ENCODE data around the gene NPR2. TPM values are rescaled to one million over a fixed set of nuclear protein-coding genes. Genes with fewer than 3 reads are reported as not detected.

The NPR2 gene
- total RNA-seq, 1 experiment from 2014 or later, result 40.5 TPM

DNA sequence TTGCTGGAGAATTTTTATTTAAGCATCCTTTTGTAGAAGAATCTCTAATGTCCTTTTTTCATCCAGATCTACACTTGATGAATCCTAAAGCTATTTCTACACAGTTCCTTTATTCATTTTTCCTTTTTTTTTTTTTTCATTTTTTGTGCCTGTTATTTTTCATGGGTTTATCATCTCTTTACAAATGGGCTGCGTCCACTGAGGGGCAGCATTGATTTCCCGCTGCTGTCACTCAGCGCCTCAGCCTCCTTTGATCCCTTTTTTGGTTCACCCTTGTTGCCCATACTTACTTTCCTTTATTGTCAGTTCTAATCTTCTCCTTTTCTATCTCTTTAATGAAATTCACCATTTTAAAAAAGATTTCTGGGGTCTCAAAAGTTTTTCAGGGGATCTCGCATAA lies 31.6 kb upstream of the NPR2 start:
- Histone ChIP-seq H3K4me1 (peaks cover 5% of the 10 kb centered on the region; the same call in 1 of the 2 replicates), H3K4me3 (ENCODE audit: low read depth, low read length) (no peak overlapping the region), H3K36me3 (ENCODE audit: control insufficient read depth, insufficient read depth, low read length) (no peaks in the 10 kb centered on the region), H3K9me3 (no peaks in the 10 kb centered on the region), H3K27me3 (replicated peaks; ENCODE audit: control insufficient read depth, insufficient read depth, low read length) (no peaks in the 10 kb centered on the region)
- no peaks in the 10 kb centered on the region for H3K9me3 Mint-ChIP-seq (ENCODE audit: unreplicated experiment)
- BruUV-seq (replicated peaks), result no TSS peak
- peaks cover 14% of the 10 kb centered on the region for H3K36me3 Mint-ChIP-seq (ENCODE audit: insufficient read depth, unreplicated experiment)
- H3K27ac Mint-ChIP-seq (ENCODE audit: unreplicated experiment), result no peak overlapping the region
- no peak overlapping the region for H3K4me3 Mint-ChIP-seq (ENCODE audit: unreplicated experiment)
- H3K4me1 Mint-ChIP-seq (ENCODE audit: low read depth, unreplicated experiment), result peaks cover 14% of the 10 kb centered on the region
- intact Hi-C loops (cut with micrococcal nuclease; ENCODE audit: unreplicated experiment), result no loop called here
- ChIA-PET CTCF (no interaction called here), POLR2A (interaction anchor here (0.7 to 1.0 kb wide), 2 partner anchors 14 to 32 kb away, joined by 3 to 4 read pairs; no protein-coding TSS in a partner anchor)
- TF ChIP-seq, protein P1, sequence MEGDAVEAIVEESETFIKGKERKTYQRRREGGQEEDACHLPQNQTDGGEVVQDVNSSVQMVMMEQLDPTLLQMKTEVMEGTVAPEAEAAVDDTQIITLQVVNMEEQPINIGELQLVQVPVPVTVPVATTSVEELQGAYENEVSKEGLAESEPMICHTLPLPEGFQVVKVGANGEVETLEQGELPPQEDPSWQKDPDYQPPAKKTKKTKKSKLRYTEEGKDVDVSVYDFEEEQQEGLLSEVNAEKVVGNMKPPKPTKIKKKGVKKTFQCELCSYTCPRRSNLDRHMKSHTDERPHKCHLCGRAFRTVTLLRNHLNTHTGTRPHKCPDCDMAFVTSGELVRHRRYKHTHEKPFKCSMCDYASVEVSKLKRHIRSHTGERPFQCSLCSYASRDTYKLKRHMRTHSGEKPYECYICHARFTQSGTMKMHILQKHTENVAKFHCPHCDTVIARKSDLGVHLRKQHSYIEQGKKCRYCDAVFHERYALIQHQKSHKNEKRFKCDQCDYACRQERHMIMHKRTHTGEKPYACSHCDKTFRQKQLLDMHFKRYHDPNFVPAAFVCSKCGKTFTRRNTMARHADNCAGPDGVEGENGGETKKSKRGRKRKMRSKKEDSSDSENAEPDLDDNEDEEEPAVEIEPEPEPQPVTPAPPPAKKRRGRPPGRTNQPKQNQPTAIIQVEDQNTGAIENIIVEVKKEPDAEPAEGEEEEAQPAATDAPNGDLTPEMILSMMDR (IDR thresholded peaks at IDR 0.05; ENCODE audit: insufficient read depth in 1 of 2, low read depth in 1 of 2, low read length in 1 of 2, severe bottlenecking in 1 of 2, unreplicated experiment in 1 of 2), result no peak
- no peaks in the 10 kb centered on the region for H3K27me3 Mint-ChIP-seq (ENCODE audit: insufficient read depth, unreplicated experiment)
- DNase-seq, result no peak

DNA sequence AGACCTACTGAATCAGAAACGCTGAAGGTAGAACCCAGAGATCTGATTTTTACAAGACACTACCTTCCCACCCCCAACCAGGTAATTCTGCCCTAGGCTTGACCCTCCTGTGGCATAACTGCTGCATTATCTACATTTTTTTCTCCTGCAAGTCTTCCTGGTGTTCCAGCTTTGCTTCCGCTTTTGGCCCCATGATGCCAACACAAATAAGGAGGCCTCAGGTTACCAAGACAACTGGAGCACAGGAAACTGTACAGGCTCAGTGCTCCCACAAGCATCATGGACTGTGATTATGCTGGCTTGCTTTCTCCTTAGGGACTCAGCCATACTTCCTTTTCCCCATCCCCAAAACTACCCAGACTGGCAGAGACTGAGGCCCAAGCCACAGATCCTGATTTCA lies 30.7 kb upstream of the NPR2 start:
- ChIA-PET CTCF (no interaction called here), POLR2A (interaction anchor here (0.5 to 1.2 kb wide), 2 partner anchors 33 to 272 kb away, joined by 3 to 5 read pairs; no protein-coding TSS in a partner anchor)
- DNase-seq, result no peak
- H3K4me1 ChIP-seq, result peaks cover 5% of the 10 kb centered on the region; the same call in 1 of the 2 replicates
- Mint-ChIP-seq H3K4me1 (ENCODE audit: low read depth, unreplicated experiment) (peaks cover 14% of the 10 kb centered on the region), H3K36me3 (ENCODE audit: insufficient read depth, unreplicated experiment) (peaks cover 14% of the 10 kb centered on the region), H3K27ac (ENCODE audit: unreplicated experiment) (no peak overlapping the region), H3K4me3 (ENCODE audit: unreplicated experiment) (no peak overlapping the region), H3K9me3 (ENCODE audit: unreplicated experiment) (no peaks in the 10 kb centered on the region), H3K27me3 (ENCODE audit: insufficient read depth, unreplicated experiment) (no peaks in the 10 kb centered on the region)
- intact Hi-C loops (cut with micrococcal nuclease; ENCODE audit: unreplicated experiment), result no loop called here
- no peak overlapping the region for H3K4me3 ChIP-seq (ENCODE audit: low read depth, low read length)
- H3K9me3 ChIP-seq, result no peaks in the 10 kb centered on the region
- no peaks in the 10 kb centered on the region for H3K36me3 ChIP-seq (ENCODE audit: control insufficient read depth, insufficient read depth, low read length)
- no TSS peak for BruUV-seq (replicated peaks)
- H3K27me3 ChIP-seq (replicated peaks; ENCODE audit: control insufficient read depth, insufficient read depth, low read length), result no peaks in the 10 kb centered on the region
- TF ChIP-seq, protein P1 (IDR thresholded peaks at IDR 0.05; ENCODE audit: insufficient read depth in 1 of 2, low read depth in 1 of 2, low read length in 1 of 2, severe bottlenecking in 1 of 2, unreplicated experiment in 1 of 2), result no peak

DNA sequence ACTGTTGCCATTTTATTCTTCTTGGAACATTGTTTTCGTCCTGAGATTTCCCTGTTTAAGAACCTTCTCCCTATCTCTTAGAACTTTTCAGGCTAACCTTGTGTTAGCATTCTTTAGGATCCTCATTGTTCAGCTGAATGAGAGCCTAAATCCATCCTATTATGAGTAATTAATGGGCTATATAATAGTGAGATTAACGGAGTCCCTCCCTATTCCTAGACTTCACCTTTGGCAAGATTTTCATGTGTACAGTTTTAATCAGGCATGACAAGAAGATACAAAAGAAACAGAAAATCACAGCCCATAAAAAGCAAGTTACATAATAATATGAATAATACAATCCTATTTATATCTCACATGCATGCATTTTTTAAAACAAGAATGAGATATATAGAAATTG lies 28.2 kb upstream of the NPR2 start:
- DNase-seq, result no peak
- H3K36me3 Mint-ChIP-seq (ENCODE audit: insufficient read depth, unreplicated experiment), result no peaks in the 10 kb centered on the region
- no peaks in the 10 kb centered on the region for H3K9me3 Mint-ChIP-seq (ENCODE audit: unreplicated experiment)
- no peaks in the 10 kb centered on the region for H3K36me3 ChIP-seq (ENCODE audit: control insufficient read depth, insufficient read depth, low read length)
- no peak overlapping the region for H3K27ac Mint-ChIP-seq (ENCODE audit: unreplicated experiment)
- no peaks in the 10 kb centered on the region for H3K9me3 ChIP-seq
- H3K4me1 Mint-ChIP-seq (ENCODE audit: low read depth, unreplicated experiment), result peaks cover 14% of the 10 kb centered on the region
- TF ChIP-seq, protein P1 (IDR thresholded peaks at IDR 0.05; ENCODE audit: insufficient read depth in 1 of 2, low read depth in 1 of 2, low read length in 1 of 2, severe bottlenecking in 1 of 2, unreplicated experiment in 1 of 2), result no peak
- H3K4me1 ChIP-seq, result peaks cover 1% of the 10 kb centered on the region; the same call in 1 of the 2 replicates
- H3K27me3 Mint-ChIP-seq (ENCODE audit: insufficient read depth, unreplicated experiment), result no peaks in the 10 kb centered on the region
- intact Hi-C loops (cut with micrococcal nuclease; ENCODE audit: unreplicated experiment), result no loop called here
- no peak overlapping the region for H3K4me3 ChIP-seq (ENCODE audit: low read depth, low read length)
- no peaks in the 10 kb centered on the region for H3K27me3 ChIP-seq (replicated peaks; ENCODE audit: control insufficient read depth, insufficient read depth, low read length)
- BruUV-seq (replicated peaks), result no TSS peak
- POLR2A ChIA-PET, result no interaction called here
- CTCF ChIA-PET, result interaction anchor here (0.6 to 1.1 kb wide), 2 partner anchors 27 to 63 kb away, joined by 3 read pairs; no protein-coding TSS in a partner anchor
- no peak overlapping the region for H3K4me3 Mint-ChIP-seq (ENCODE audit: unreplicated experiment)

Measured in Caco-2 (cell line).